GM12878 (cell line): Measurements from ENCODE around the gene GIPC1. TPM values are rescaled to one million over a fixed set of nuclear protein-coding genes. Genes with fewer than 3 reads are reported as not detected.

Source experiments
- ATAC-seq: fragments of 200-7000 bp; cut with Tn5 transposase; 3 replicates; pipeline ENCODE4 v1.9.1; 2020; ENCODE audit warnings: mild to moderate bottlenecking, moderate library complexity
- BruUV-seq: library from RNA; stranded (reverse); fragments of 400-500 nt; replicated peaks from 2 replicates; lab custom pipeline; 2021; lab: Mats Ljungman, UMichigan
- CTCF ChIA-PET: fragments of 300-600 bp; sonication (Branson Sonifier 250); formaldehyde crosslinking; extraction: SDS; loops from one replicate; lab custom pipeline; 2021; ENCODE audit warnings: inconsistent platforms; lab: Yijun Ruan, JAX
- POLR2A ChIA-PET: fragments of 350-600 bp; formaldehyde crosslinking; extraction: SDS; loops from one replicate; lab custom pipeline; 2021; ENCODE audit warnings: inconsistent platforms; lab: Charles Lee
- RAD21 ChIA-PET: fragments of 300-600 bp; sonication (Branson Sonifier 250); formaldehyde crosslinking; loops from one replicate; lab custom pipeline; 2023; ENCODE audit warnings: antibody characterized with exemption; ENCODE audit not compliant: unreplicated experiment; lab: Charles Lee
- SMC1A ChIA-PET: fragments of 300-600 bp; sonication (Branson Sonifier 250); formaldehyde crosslinking; loops from one replicate; lab custom pipeline; 2023; ENCODE audit not compliant: unreplicated experiment, uncharacterized antibody; lab: Charles Lee
- DNase-seq: peaks from one replicate; pipeline ENCODE4 v3.0.0-alpha.2; 2011; ENCODE audit warnings: low read depth, low spot score
- FAIRE-seq: peaks from 3 replicates; lab custom pipeline; 2011; peaks lifted over from hg19 to GRCh38; lab: Jason Lieb, UNC
- H2AFZ ChIP-seq: 2 replicates; pipeline ENCODE4 v1.6.0; 2011; ENCODE audit warnings: low read depth, low read length, control low read depth; ENCODE audit not compliant: control insufficient read depth
- H3K27ac ChIP-seq: 2 replicates; pipeline ENCODE4 v1.5.1; 2011; ENCODE audit warnings: control low read depth; ENCODE audit not compliant: control insufficient read depth, insufficient read depth
- H3K27me3 ChIP-seq, 2 experiments: replicated peaks in 1 of 2; 2 replicates each; pipeline versions ENCODE4 v1.6.0 to v1.6.1; 2011; ENCODE audit warnings: low read length in 1 of 2; ENCODE audit not compliant: control insufficient read depth in 2 of 2, insufficient read depth in 2 of 2
- H3K36me3 ChIP-seq, 2 experiments: 2 replicates each; pipeline ENCODE4 v1.5.1; 2011; ENCODE audit warnings: low read length in 1 of 2; ENCODE audit not compliant: control insufficient read depth in 2 of 2, insufficient read depth in 2 of 2
- H3K4me1 ChIP-seq: 2 replicates; pipeline ENCODE4 v1.6.1; 2011; ENCODE audit warnings: mild to moderate bottlenecking, low read length, moderate library complexity, mixed read lengths; ENCODE audit not compliant: control insufficient read depth, insufficient read depth
- H3K4me2 ChIP-seq: 2 replicates; pipeline ENCODE4 v1.6.0; 2011; ENCODE audit warnings: control low read depth; ENCODE audit not compliant: control insufficient read depth, insufficient read depth
- H3K4me3 ChIP-seq: fragments of 200-600 bp; sonication (generic); 2 replicates; pipeline ENCODE4 v1.5.1; 2016
- H3K79me2 ChIP-seq: 2 replicates; pipeline ENCODE4 v1.6.0; 2011; ENCODE audit warnings: low read length; ENCODE audit not compliant: control insufficient read depth, insufficient read depth
- H3K9ac ChIP-seq: 2 replicates; pipeline ENCODE4 v1.8.0; 2011; ENCODE audit warnings: low read length, control low read depth, mixed read lengths; ENCODE audit not compliant: control insufficient read depth, insufficient read depth
- H3K9me3 ChIP-seq: replicated peaks from 3 replicates; pipeline ENCODE4 v1.5.1; 2011; ENCODE audit warnings: mild to moderate bottlenecking, low read length; ENCODE audit not compliant: control insufficient read depth, insufficient read depth
- H4K20me1 ChIP-seq: 2 replicates; pipeline ENCODE4 v1.6.0; 2011; ENCODE audit not compliant: control insufficient read depth, insufficient read depth
- BCLAF1 ChIP-seq: fragments of 450-650 bp; IDR thresholded peaks from 2 replicates; pipeline ENCODE4 v1.6.1; 2017; ENCODE audit warnings: antibody characterized with exemption, mild to moderate bottlenecking, moderate library complexity
- E4F1 ChIP-seq: fragments of 450-650 bp; IDR thresholded peaks from 2 replicates; pipeline ENCODE4 v1.6.1; 2018; ENCODE audit warnings: borderline replicate concordance, mild to moderate bottlenecking; ENCODE audit not compliant: partially characterized antibody
- IKZF2 ChIP-seq, 2 experiments: fragments of 450-650 bp; IDR thresholded peaks; 2 replicates each; pipeline ENCODE4 v1.6.1; 2017; ENCODE audit warnings: mild to moderate bottlenecking in 2 of 2, moderate library complexity in 2 of 2
- IRF3 ChIP-seq: fragments of 450-650 bp; IDR thresholded peaks from 2 replicates; pipeline ENCODE4 v1.6.1; 2014; ENCODE audit warnings: mild to moderate bottlenecking
- MAX ChIP-seq: IDR thresholded peaks from 2 replicates; pipeline ENCODE4 v1.6.1; 2012; ENCODE audit warnings: low read depth, low read length, improper control_type of control experiment
- NFYA ChIP-seq: IDR thresholded peaks from 2 replicates; pipeline ENCODE4 v1.6.1; 2011; ENCODE audit warnings: low read depth, mild to moderate bottlenecking, low read length, improper control_type of control experiment, borderline replicate concordance
- NR2F1 ChIP-seq: fragments of 450-650 bp; conservative IDR thresholded peaks from 2 replicates; pipeline ENCODE4 v1.6.1; 2017; ENCODE audit warnings: mild to moderate bottlenecking
- POLR2A ChIP-seq: IDR thresholded peaks from 2 replicates; pipeline ENCODE4 v1.6.1; 2011; ENCODE audit warnings: low read depth, mild to moderate bottlenecking, low read length
- POLR2AphosphoS5 ChIP-seq: IDR thresholded peaks from 2 replicates; pipeline ENCODE4 v1.6.1; 2011; ENCODE audit warnings: mild to moderate bottlenecking, low read length, inconsistent platforms
- RAD51 ChIP-seq: fragments of 450-650 bp; IDR thresholded peaks from 2 replicates; pipeline ENCODE4 v1.6.1; 2016; ENCODE audit warnings: moderate library complexity, mild to moderate bottlenecking, inconsistent platforms
- RELA ChIP-seq: fragments of 450-650 bp; IDR thresholded peaks from 2 replicates; pipeline ENCODE4 v1.8.0; 2014; ENCODE audit warnings: borderline replicate concordance; ENCODE audit not compliant: partially characterized antibody
- RFX5 ChIP-seq: IDR thresholded peaks from 2 replicates; pipeline ENCODE4 v1.6.1; 2011; ENCODE audit warnings: low read depth, low read length, improper control_type of control experiment
- SKIL ChIP-seq: fragments of 450-650 bp; IDR thresholded peaks from 2 replicates; pipeline ENCODE4 v1.6.1; 2017; ENCODE audit warnings: mild to moderate bottlenecking, low read depth, inconsistent platforms; ENCODE audit not compliant: poor library complexity, severe bottlenecking
- SREBF2 ChIP-seq: IDR thresholded peaks from 2 replicates; pipeline ENCODE4 v1.6.1; 2012; ENCODE audit warnings: mild to moderate bottlenecking, low read length
- USF1 ChIP-seq: IDR thresholded peaks from 2 replicates; pipeline ENCODE4 v1.6.1; 2011; ENCODE audit warnings: borderline replicate concordance, low read depth, mild to moderate bottlenecking, moderate library complexity, mixed read lengths, low read length; ENCODE audit not compliant: insufficient read depth; ENCODE audit errors: extremely low read length
- ZNF24 ChIP-seq: fragments of 450-650 bp; IDR thresholded peaks from 2 replicates; pipeline ENCODE4 v1.6.1; 2017; ENCODE audit warnings: antibody characterized with exemption, mild to moderate bottlenecking
- WGBS: methylation state at CpG from one replicate; pipeline ENCODE4 v1.1.6; 2016; ENCODE audit warnings: low lambda C conversion rate; ENCODE audit not compliant: insufficient replicate concordance, insufficient coverage; ENCODE audit errors: missing lambda C conversion rate; 5-methylcytosine and 5-hydroxymethylcytosine counted together
- in situ Hi-C: fragments of 300-500 bp; cut with MboI; formaldehyde crosslinking; loops from 9 replicates; pipeline ENCODE4 v1.14.3; 2018; ENCODE audit warnings: mixed read lengths
- intact Hi-C: fragments of 100-400 bp; cut with micrococcal nuclease; formaldehyde crosslinking; loops from one replicate; pipeline ENCODE4 v1.14.2; 2022; ENCODE audit not compliant: unreplicated experiment
- polyA plus RNA-seq, 11 experiments: library from polyadenylated mRNA; depleted of rRNA in 4 of 11; unstranded in 6 of 11; stranded (reverse) in 5 of 11; fragments of >200 nt; fragmentation: Nextera tagmentation in 4 of 11; fragmentation: Illumina TruSeq in 1 of 11; extraction: Ambion mirVana in 4 of 11; extraction: Trizol in 1 of 11; gene quantifications; 1 replicate in 1 of 11; 2 replicates in 10 of 11; pipeline versions ENCODE4 v1.2.1 to v1.2.3, GENCODE V29; 2011 to 2016; ENCODE audit warnings: inconsistent platforms in 2 of 11, missing spikeins in 2 of 11, low read depth in 1 of 11
- total RNA-seq, 4 experiments: library from RNA; depleted of rRNA in 3 of 4; stranded (reverse); fragments of >200 nt in 3 of 4; fragmentation: Illumina TruSeq in 1 of 4; extraction: Trizol in 1 of 4; gene quantifications; 2 replicates each; pipeline versions ENCODE4 v1.2.1 to v1.2.3, GENCODE V29; 2013 to 2021

Gene GIPC1
- total and polyA plus RNA-seq, 10 of the 15 experiments (the other 5 are each of a cell fraction or from before 2014, with no cell fraction given): 0.47 to 24.1 (median 13.6) TPM

GRCh38 chr19:14544047-14544446 lies 48.1 kb upstream of the GIPC1 start:
- H3K4me1 ChIP-seq: no peaks in the 10 kb centered on the region
- POLR2A ChIA-PET: no interaction called here
- in situ Hi-C loops (no loop called here), intact Hi-C loops (no loop called here)
- ATAC-seq (no peak), DNase-seq (no peak), FAIRE-seq (no peak)
- H2AFZ ChIP-seq: no peak overlapping the region
- H4K20me1 ChIP-seq: no peaks in the 10 kb centered on the region
- BruUV-seq: no TSS peak
- H3K27me3 ChIP-seq: no peaks in the 10 kb centered on the region
- SMC1A ChIA-PET: no interaction called here
- no peaks in the 10 kb centered on the region for H3K9me3 ChIP-seq
- no peak overlapping the region for H3K9ac ChIP-seq
- no peaks in the 10 kb centered on the region; the same call in none of the 2 replicates for H3K79me2 ChIP-seq
- CTCF ChIA-PET: no interaction called here
- RAD21 ChIA-PET: no interaction called here
- 81% methylated on average over 5 of the region's 5 CpGs for WGBS
- H3K27ac ChIP-seq: no peak overlapping the region
- H3K36me3 ChIP-seq: no peaks in the 10 kb centered on the region; a peak in 4 of 4 replicates
- H3K4me2 ChIP-seq: no peak overlapping the region
- no peak overlapping the region for H3K4me3 ChIP-seq
- TF ChIP-seq E4F1: no peak
- no peak for TF ChIP-seq SREBF2
- no peak for TF ChIP-seq RFX5
- no peak for TF ChIP-seq MAX
- TF ChIP-seq NR2F1: no peak
- no peak for TF ChIP-seq RELA
- TF ChIP-seq BCLAF1: no peak
- no peak for TF ChIP-seq POLR2A
- no peak for TF ChIP-seq IRF3
- no peak for TF ChIP-seq ZNF24
- TF ChIP-seq IKZF2 (IDR thresholded peaks at IDR 0.05): no peak
- TF ChIP-seq USF1: no peak
- no peak for TF ChIP-seq RAD51
- no peak for TF ChIP-seq POLR2AphosphoS5
- TF ChIP-seq SKIL: no peak
- no peak for TF ChIP-seq NFYA
